K562 (cell line): ENCODE measurements around the gene PLCB4. TPM values are rescaled to one million over a fixed set of nuclear protein-coding genes. Genes with fewer than 3 reads are reported as not detected.

Experiments
- BRF1 ChIP-seq: IDR thresholded peaks from 3 replicates; pipeline ENCODE4 v1.6.1; 2011; ENCODE audit warnings: borderline replicate concordance, mild to moderate bottlenecking; ENCODE audit not compliant: insufficient read length; ENCODE audit errors: extremely low read depth
- CBX3 ChIP-seq, 2 experiments: IDR thresholded peaks; 1 replicate in 1 of 2; 2 replicates in 1 of 2; pipeline ENCODE4 v1.6.1; 2012; ENCODE audit warnings: inconsistent platforms in 2 of 2, low read length in 2 of 2, borderline replicate concordance in 1 of 2, control low read depth in 1 of 2
- ETS1 ChIP-seq: conservative IDR thresholded peaks from 2 replicates; pipeline ENCODE4 v1.6.1; 2011; ENCODE audit warnings: low read depth, mild to moderate bottlenecking, low read length; ENCODE audit not compliant: control insufficient read depth
- HDAC6 ChIP-seq: IDR thresholded peaks from 2 replicates; pipeline ENCODE4 v1.6.1; 2012; ENCODE audit warnings: low read depth, mild to moderate bottlenecking, control low read depth, inconsistent platforms, low read length, moderate library complexity
- PHB2 ChIP-seq: fragments of 450-650 bp; IDR thresholded peaks from 2 replicates; pipeline ENCODE4 v1.6.1; 2017; ENCODE audit warnings: low read depth
- PPARD ChIP-seq: fragments of 250-450 bp; sonication (Bioruptor Pico); IDR thresholded peaks from 2 replicates; pipeline ENCODE4 v1.8.0; 2022; ENCODE audit warnings: inconsistent platforms, mild to moderate bottlenecking, moderate library complexity
- RBBP5 ChIP-seq: fragments of 200-600 bp; sonication (generic); IDR thresholded peaks from 2 replicates; pipeline ENCODE4 v1.6.1; 2012; ENCODE audit warnings: borderline replicate concordance, mild to moderate bottlenecking, low read length, control low read depth, inconsistent platforms; ENCODE audit not compliant: insufficient read depth, poor library complexity, severe bottlenecking
- RBM14 ChIP-seq: fragments of 200-400 bp; formaldehyde crosslinking; IDR thresholded peaks from 2 replicates; pipeline ENCODE4 v1.6.1; 2018; ENCODE audit warnings: low read depth, mild to moderate bottlenecking, low read length, moderate library complexity, borderline replicate concordance; ENCODE audit not compliant: insufficient read depth
- TBP ChIP-seq: optimal IDR thresholded peaks from 2 replicates; pipeline ENCODE3; 2011; ENCODE audit warnings: low read depth, low read length, improper control_type of control experiment
- TOE1 ChIP-seq, 2 experiments: fragments of 450-650 bp in 1 of 2; sonication (generic) in 1 of 2; formaldehyde crosslinking in 1 of 2; IDR thresholded peaks; 2 replicates each; pipeline versions ENCODE4 v1.7.1 to v1.8.0; 2016 to 2022; ENCODE audit warnings: borderline replicate concordance in 2 of 2, mild to moderate bottlenecking in 2 of 2, antibody characterized with exemption in 1 of 2, inconsistent platforms in 1 of 2, low read depth in 1 of 2, missing genetic modification reagents in 1 of 2, moderate library complexity in 1 of 2
- ZBTB1 ChIP-seq: sonication (generic); formaldehyde crosslinking; IDR thresholded peaks from 2 replicates; pipeline ENCODE4 v1.8.1; 2023; ENCODE audit warnings: missing genetic modification reagents, low read depth, mild to moderate bottlenecking, borderline replicate concordance
- ZNF263 ChIP-seq: sonication (generic); formaldehyde crosslinking; IDR thresholded peaks from 2 replicates; pipeline ENCODE4 v1.8.0; 2022; ENCODE audit warnings: mild to moderate bottlenecking, missing genetic modification reagents, borderline replicate concordance
- polyA plus RNA-seq, 8 experiments: library from polyadenylated mRNA; depleted of rRNA in 4 of 8; stranded (reverse) in 5 of 8; unstranded in 3 of 8; fragments of >200 nt; fragmentation: Nextera tagmentation in 2 of 8; fragmentation: Illumina TruSeq in 1 of 8; extraction: Ambion mirVana in 2 of 8; extraction: Trizol in 1 of 8; gene quantifications; 2 replicates each; pipeline versions ENCODE4 v1.2.1 to v1.2.3, GENCODE V29; 2011 to 2014; ENCODE audit warnings: inconsistent platforms in 1 of 8, missing spikeins in 1 of 8
- total RNA-seq, 7 experiments: library from RNA; depleted of rRNA in 6 of 7; stranded (reverse); fragments of >200 nt in 6 of 7; fragmentation: Illumina TruSeq in 2 of 7; extraction: Trizol in 2 of 7; gene quantifications; 2 replicates each; pipeline versions ENCODE4 v1.2.1 to v1.2.3, GENCODE V29; 2011 to 2021; ENCODE audit warnings: low replicate concordance in 1 of 7

The PLCB4 gene
- total and polyA plus RNA-seq, 9 of the 15 experiments (the other 6 are each of a cell fraction or from before 2014, with no cell fraction given) = 0.20 to 2.9 (median 0.52) TPM

GRCh38 chr20:9338101-9338500, 269.2 kb downstream of the PLCB4 start (continued):
- TF ChIP-seq ZBTB1 (CRISPR knock-in tag) (no peak), CBX3 (IDR thresholded peaks at IDR 0.05; ENCODE audit: borderline replicate concordance in 1 of 2, low read length in 2 of 2) (no peak), ETS1 (no peak), RBBP5 (no peak), TOE1 (IDR thresholded peaks at IDR 0.05; ENCODE audit: borderline replicate concordance) (no peak), TOE1 (CRISPR knock-in tag; IDR thresholded peaks at IDR 0.05; ENCODE audit: borderline replicate concordance, low read depth) (no peak), RBM14 (no peak), PPARD (no peak), BRF1 (no peak), ZNF263 (CRISPR knock-in tag) (no peak), TBP (no peak), PHB2 (no peak), HDAC6 (no peak)
- TF ChIP-seq, all 486 proteins: peak for 0
